GM18517 (cell line): ENCODE data around the gene PRKD3.
"Not testable (repeated sequence)": the region's sequence is repeated elsewhere in the genome, so short reads cannot be mapped to it uniquely, and the experiment has no call there.

Experiments used
- ATAC-seq: cut with Tn5 transposase; IDR thresholded peaks from one replicate; pipeline ENCODE4 v1.9.1; 2021; ENCODE audit warnings: mild to moderate bottlenecking, moderate library complexity; ENCODE audit not compliant: unreplicated experiment

PRKD3 gene

DNA sequence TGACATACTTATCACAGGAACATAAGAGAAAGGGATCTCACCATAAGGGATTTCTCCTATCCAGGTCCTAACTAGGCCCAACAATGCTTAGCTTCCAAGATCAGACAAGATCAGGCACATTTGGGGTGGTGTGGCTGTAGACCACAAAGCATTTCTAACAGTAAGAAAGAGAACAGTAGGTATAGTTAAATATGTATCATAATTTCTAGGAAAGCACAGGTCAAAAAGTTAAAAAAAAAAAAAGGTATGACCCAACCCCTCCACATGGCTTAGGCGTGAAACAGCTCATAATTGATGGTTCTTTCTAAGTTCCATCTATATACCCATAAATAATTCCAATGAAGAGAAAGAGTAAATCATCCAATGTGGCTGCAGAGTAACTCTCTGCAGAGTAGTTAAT, 6.9 kb downstream of the PRKD3 start:
- no peak for ATAC-seq

DNA sequence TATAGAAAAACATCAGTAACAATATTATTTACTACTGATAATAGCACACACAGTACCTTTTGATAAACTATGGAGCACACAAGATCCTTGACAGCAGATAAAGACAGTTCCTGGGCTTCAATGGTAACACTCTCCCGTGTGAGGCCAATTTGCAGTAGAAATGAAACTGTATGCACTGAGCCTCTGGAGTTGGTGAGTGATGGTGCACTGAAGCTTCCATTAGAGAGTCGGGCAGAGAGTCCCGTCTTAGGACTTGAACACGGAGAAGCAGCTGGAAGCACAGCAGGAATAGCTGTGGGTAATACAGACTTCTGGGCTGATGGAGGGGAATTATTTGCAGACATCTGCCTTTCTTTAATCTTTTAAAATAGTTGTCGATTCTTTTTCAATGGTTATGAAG, 8.5 kb downstream of the PRKD3 start:
- no peak for ATAC-seq

DNA sequence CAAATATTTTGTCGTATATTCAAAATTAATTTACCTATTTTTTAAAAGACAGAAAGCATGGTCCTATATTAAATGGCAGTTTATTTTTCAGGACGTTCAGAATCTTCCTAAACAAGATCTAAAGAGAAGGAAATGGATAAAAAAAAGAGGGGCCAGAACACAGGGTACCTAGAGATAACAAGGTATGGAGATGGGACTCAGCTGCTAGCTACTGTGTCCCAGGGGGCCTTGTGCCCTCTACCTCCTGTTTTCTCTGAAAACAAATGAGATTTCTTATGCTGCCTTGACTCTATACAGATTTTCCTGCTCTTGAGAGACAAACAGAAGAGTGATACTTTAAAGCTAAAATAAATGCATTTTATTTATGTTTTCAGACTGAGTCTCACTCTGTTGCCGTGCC, 9.3 kb downstream of the PRKD3 start:
- ATAC-seq = no peak

DNA sequence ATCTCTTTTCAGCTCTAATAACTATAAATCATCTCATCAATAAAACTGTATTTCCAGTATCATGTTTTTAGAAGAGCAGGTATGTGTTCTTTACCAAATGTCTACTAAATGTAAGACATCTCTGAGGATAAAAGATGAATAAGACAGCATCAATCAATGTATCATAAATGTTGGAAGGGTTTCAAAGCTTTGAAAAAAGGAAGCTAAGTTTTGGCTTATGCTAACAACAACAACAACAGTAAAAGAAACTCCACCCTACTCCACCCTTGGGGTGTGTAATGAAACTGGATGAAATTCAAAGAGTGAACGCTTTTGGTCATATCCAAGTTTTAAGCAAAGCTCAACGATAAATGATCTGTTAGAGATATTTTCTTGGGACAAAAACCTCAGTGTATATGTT, 17.1 kb downstream of the PRKD3 start:
- no peak for ATAC-seq

DNA sequence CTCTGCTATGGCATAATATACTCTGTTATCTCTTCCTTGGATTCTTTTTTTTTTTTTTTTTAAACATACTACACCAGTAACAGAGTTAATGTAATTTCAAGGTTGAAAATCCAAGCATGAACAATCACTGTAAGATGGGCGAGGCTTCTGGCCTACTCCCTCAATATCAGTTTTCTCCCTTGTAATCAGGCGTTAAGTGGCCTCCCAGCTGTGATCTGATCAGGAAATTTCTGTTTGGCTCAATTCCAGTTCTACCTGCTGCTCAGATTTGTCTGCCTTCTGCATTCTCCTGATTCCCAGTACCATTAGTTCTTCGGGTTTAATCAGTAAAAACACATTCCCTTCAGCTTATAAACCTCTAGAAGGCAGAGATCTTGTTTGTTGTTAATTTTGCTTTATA, 18.6 kb downstream of the PRKD3 start:
- ATAC-seq = no peak

DNA sequence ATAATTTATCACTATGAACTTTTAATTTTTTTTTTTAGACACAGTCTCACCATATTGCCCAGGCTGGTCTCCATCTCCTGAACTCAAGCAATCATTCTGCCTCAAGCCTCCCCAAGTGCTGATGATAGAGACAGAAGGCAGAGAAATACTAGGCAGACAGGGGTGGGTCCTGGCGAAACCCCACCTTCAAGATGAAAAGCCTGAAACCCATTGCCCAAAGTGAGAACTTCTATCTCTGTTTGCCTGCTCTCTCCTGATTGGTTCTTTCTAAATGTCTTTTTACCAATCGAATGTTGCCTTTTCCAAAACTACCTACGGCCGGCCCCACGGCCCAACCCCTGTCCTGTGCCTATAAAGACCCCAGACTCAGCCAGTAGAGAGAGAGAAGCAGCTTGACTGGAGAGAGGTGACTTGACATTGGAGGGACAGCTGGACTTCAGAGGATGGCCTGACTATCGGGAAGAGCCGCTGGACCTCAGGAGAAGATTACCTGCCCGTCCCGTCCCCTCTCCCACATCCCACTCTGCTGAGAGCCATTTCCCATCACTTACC, 21.9 kb downstream of the PRKD3 start:
- no peak for ATAC-seq

DNA sequence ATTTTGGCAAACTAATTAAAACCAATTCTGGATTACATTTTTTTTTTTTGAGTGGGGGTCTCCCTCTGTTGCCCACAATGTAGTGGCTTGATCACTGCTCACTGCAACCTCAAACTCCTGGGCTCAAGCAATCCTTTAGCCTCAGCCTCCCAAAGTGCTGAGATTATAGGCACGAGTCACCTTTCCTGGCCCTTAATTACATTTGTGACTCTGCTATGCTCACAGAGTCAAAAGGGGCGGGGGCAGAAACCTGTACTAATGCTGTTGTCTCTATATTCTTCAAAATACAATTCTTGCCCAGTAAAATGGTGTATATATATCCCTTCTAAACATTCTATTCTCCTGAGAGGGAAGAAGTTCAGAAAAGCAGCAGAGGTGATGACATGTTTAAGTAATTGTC, 23.2 kb downstream of the PRKD3 start:
- no peak for ATAC-seq

DNA sequence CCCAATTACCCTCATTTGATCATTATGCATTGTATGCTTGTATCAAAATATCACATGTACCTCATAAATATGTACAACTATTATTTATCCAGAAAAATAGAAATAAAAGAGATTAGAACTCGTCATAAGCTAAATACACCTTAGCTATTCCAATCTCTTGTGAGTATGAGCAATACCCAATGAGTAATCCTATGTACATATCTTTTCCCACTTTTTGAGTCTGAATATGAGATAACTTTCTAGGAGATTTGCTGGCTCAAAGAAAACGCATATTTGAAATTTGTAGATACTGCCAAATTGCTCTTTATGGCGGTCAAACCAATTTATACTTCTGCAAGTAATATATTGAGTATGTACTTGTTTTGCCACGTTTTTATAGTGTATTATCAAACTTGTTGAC, 24.1 kb downstream of the PRKD3 start:
- no peak for ATAC-seq

DNA sequence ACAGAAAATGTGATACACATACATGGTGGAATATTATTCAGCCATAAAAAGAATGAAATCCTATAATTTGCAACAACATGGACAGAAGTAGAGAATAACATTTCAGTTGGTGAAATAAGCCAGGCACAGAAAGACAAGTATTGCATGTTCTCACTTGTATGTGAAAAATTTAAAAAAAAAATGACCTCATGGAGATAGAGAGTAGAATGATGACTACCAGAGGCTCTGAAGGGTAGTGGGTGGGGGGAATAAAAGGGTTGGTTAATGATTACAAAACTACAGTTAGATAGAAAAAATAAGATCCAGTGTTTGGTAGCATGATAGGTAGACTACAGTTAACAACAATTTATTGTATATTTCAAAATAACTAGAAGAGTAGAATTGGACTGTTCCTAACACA, 24.5 kb downstream of the PRKD3 start:
- ATAC-seq = no peak

DNA sequence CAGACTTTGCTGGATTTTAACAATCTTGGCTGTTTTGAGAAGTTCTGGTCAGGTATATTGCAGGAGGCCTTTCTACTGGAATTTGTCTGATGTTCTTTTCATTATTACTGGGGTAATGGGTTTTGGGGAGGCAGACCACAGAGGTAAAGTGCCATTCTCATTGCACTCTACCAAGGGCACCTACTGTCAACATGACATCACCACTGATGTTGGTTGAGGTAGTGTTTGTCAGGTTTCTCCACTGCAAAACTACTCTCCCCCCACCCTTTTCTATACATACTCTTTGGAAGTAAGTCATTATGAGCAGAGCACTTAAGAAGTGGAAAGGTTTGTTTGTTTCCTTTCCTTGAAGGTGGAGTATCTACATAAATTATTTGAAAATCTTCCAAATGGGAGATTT, 27.0 kb downstream of the PRKD3 start:
- ATAC-seq = no peak

DNA sequence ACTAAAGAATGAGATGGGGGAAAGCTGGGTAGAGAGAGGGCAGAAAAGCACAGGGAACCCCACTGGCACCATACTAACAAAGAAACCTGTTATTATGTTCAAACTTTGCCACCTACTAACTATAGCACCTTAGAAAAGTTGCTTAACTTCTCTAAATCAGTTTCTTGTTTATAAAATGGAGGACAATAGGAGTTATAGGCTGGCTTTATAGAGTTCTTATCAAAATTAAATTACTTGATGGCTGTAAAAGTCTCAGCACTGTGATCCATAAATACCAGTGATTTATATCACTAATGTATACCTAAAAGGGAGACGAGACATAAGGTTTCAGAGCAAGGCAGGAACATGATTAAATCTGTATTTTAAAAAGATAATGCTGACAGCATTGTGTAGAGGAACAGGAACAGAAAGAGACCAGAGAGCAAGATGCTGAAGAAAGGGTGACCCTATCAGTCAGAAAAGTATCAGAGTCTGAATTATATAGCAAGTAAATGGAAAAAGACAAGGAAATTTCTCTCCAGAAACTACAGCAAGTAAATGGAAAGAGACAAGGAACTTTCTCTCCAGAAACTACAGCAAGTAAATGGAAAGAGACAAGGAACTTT, 29.1 kb downstream of the PRKD3 start:
- no peak for ATAC-seq

DNA sequence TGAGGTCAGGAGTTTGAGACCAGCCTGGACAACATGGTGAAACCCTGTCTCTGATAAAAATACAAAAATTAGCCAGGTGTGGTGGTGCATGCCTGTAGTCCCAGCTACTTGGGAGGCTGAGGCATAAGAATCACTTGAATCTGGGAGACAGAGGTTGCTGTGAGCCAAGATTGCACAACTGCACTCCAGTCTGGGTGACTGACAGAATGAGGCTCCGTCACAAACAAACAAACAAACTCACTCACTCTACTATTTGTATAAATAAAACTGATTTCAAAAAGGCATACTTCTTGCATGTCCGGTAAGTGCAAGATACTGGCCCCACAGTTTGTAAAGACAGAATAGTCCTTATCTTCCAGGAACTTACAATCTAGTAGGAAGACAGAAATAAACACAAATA, 29.8 kb downstream of the PRKD3 start:
- not testable (repeated sequence) for ATAC-seq

DNA sequence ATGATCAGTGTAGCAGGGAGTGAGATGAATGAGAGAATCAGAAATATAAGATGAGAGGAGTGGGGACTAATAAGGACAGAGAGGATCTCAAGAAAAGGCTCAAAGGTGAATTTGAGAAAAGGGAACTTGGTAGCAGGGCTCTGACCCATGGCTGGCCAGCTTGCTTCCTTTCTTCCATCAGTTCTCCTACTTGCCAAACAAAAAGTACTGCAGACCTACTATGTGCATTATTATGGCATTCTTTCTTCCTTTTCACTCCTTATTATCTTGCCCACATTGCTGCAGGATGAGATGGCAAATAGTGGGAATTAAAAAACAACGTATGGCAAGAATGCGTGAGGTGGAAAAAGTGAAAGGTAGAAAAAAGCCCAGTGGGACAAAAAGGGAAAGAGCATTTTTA, 33.0 kb downstream of the PRKD3 start:
- no peak for ATAC-seq

DNA sequence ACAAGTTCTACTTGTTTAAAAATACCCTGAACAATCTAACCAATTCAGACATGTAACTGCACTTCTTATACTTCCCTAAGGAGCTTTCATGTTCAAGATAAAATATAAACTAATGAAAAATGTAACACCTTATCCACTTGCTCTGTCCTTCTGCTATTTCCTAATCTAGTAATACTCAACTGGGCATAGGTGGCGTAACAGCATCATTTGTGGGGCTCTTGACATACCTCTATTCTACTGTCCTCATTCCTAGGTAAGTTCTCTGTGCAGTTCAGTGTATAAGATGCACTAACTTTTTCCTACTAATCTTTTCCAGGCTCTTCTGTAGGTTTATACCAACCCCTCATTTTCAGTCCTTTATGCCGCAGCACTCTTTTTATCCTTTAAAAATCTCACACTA, 36.7 kb downstream of the PRKD3 start:
- no peak for ATAC-seq

DNA sequence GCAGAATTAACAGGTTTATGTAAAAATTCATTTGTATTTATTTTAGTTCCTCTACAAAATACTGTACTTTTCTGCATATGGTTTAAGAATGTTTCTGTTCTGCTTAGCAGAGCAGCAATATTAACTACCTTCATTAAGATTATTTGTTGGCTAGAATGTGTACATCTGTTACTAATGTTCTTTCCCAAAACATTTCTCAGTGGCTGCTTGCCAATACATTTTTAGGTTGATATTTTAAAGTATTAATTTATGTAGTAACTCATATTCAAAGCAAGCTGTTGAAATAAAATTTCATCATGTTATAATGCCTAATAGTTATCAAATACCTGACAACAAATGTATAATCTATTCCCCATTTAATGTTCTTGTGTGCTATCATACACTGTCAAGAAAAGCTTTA, 40.3 kb downstream of the PRKD3 start:
- ATAC-seq = no peak

DNA sequence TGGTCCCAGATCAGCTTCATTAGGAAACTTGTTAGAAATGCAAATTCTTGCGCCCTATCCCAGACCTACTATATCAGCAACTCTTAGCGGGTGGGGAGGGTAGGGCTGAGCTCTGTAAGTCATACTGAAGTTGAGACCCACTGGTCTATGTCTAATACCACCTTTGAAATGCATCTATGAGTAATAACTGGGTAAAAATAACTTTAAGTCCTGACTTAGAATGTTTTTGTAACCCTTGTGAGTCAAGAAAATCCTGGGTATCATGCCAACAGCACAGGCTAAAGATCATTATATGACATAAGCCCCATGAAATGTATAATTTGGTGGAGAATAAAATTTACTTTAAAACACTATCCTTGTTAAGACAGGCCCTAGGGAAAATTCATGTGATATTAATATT, 41.4 kb downstream of the PRKD3 start:
- no peak for ATAC-seq

DNA sequence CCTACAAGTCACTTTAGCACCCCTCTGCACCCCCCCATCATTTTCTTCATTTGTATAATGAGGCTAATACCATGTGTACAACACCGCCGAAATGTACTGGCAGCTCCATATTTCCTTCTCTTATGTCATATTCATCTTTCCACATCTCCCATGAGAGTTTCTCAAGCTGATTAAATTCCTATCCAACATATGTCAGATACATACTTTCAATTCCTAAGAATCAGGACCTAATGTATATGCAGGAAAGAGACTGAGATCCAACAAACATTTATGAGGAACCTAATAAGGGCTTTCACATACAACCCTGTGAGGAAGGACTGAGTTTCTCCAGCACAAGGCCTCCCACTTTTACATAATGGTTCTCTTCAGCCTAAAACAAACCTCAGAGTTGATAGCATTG, 41.9 kb downstream of the PRKD3 start:
- no peak for ATAC-seq

DNA sequence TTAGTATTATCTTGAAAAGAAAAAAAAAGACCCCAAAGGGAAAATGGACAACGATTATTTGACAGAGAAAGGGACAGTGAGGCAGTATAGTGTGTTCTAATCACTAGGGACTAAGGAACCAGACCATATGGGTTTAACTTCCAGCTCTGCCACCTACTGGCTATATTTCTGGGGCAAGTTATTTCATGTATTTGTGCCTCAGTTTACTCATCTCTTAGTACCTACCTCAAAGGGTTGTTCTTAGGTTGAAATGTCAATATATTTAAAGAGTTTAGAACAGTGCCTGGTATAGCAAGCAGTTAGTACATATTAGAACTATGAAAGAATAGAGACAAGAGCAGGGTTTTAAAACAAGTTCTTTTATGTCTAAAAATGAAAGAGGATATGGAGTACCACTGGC, 42.7 kb downstream of the PRKD3 start:
- no peak for ATAC-seq

DNA sequence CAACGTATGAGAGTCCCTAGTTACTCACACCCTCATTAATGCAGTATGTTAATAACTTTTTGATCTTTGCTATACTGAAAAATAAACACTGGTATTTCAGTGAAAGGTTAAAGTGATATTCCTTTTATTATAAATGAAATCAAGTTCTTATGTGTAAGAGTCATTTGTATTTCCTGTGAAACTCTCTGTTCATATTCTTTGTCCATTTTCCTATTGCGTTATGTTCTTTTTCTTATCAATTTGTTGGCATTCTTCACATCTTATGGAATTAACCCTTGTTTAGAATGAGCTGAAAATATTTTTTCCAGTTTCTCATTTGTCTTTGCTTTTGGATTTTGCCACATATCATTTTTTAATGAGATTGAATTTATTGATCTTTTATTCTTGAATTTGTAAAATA, 48.3 kb downstream of the PRKD3 start:
- ATAC-seq = no peak
